ENCODE data around the gene HOXA2.

The HOXA2 gene

GRCh38 chr7:27126596-27127327 lies 24.3 kb upstream of the HOXA2 start:
- no peak for DNase-seq (ENCODE audit: low read depth in 4 of 4, low spot score in 1 of 4)

GRCh38 chr7:27125986-27126394 lies 23.5 kb upstream of the HOXA2 start:
- DNase-seq (ENCODE audit: low read depth in 4 of 4, low spot score in 1 of 4): no peak

GRCh38 chr7:27124902-27125689 lies 22.6 kb upstream of the HOXA2 start:
- DNase-seq (ENCODE audit: low read depth in 4 of 4, low spot score in 1 of 4): no peak

GRCh38 chr7:27124096-27124901 lies 21.8 kb upstream of the HOXA2 start:
- no peak for DNase-seq (ENCODE audit: low read depth in 4 of 4, low spot score in 1 of 4)

GRCh38 chr7:27123477-27124053 lies 21.1 kb upstream of the HOXA2 start:
- DNase-seq (ENCODE audit: low read depth in 4 of 4, low spot score in 1 of 4): no peak

GRCh38 chr7:27123007-27123476 lies 20.6 kb upstream of the HOXA2 start:
- DNase-seq (ENCODE audit: low read depth in 4 of 4, low spot score in 1 of 4): no peak

- DNase-seq (ENCODE audit: low read depth in 4 of 4, low spot score in 1 of 4): no peak
Observed at GRCh38 chr7:27122077-27122910, 19.8 kb upstream of the HOXA2 start.

- DNase-seq (ENCODE audit: low read depth in 4 of 4, low spot score in 1 of 4): no peak
Observed at GRCh38 chr7:27121684-27122076, 19.2 kb upstream of the HOXA2 start.

- DNase-seq (ENCODE audit: low read depth in 4 of 4, low spot score in 1 of 4): no peak
Observed at GRCh38 chr7:27119412-27119911, 17.0 kb upstream of the HOXA2 start.

- no peak for DNase-seq (ENCODE audit: low read depth in 4 of 4, low spot score in 1 of 4)
Observed at GRCh38 chr7:27118580-27118979, 16.1 kb upstream of the HOXA2 start.

GRCh38 chr7:27117887-27118491 lies 15.5 kb upstream of the HOXA2 start:
- no peak for DNase-seq (ENCODE audit: low read depth in 4 of 4, low spot score in 1 of 4)

GRCh38 chr7:27116962-27117886 lies 14.7 kb upstream of the HOXA2 start:
- no peak for DNase-seq (ENCODE audit: low read depth in 4 of 4, low spot score in 1 of 4)

- DNase-seq (ENCODE audit: low read depth in 4 of 4, low spot score in 1 of 4): no peak
Observed at GRCh38 chr7:27116031-27116961, 13.8 kb upstream of the HOXA2 start.

GRCh38 chr7:27115221-27116026 lies 12.9 kb upstream of the HOXA2 start:
- no peak for DNase-seq (ENCODE audit: low read depth in 4 of 4, low spot score in 1 of 4)

- DNase-seq (ENCODE audit: low read depth in 4 of 4, low spot score in 1 of 4): no peak
Observed at GRCh38 chr7:27114881-27115220, 12.4 kb upstream of the HOXA2 start.

GRCh38 chr7:27113991-27114769 lies 11.7 kb upstream of the HOXA2 start:
- DNase-seq (ENCODE audit: low read depth in 4 of 4, low spot score in 1 of 4): no peak

All from stimulated activated CD4-positive, alpha-beta T cell treated with anti-CD3 and anti-CD28 coated beads, Interleukin-1b, Interleukin-23, amount 100 ng/mL, for 24 hours (primary cell).